ENCODE data around the gene CALU.

Gene CALU

DNA sequence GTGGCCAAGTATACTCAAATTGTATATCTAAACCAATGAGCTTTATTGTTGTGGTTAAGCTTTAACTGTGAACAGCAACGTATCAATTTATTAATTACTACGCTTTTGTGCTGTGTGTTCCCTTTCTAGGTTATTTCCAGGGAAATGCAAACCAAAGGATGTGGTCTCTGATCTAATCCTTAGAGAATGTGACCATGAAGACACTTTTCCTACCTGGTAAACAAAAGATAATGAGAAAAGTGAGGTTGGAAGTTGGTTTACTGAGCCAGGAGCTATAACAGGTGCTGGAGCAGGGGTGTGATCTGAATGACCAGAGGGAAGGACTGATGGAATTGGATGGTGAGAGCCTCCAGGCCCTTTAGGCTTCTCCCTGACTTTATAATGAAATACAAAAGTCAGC lies 25.4 kb upstream of the CALU start:
- H3K79me2 ChIP-seq (ENCODE audit: insufficient read depth, low read length), result no peaks in the 10 kb centered on the region
- no peaks in the 10 kb centered on the region for H3K9me3 ChIP-seq (ENCODE audit: insufficient read depth, low read length)
- no peaks in the 10 kb centered on the region for H3K27me3 ChIP-seq (ENCODE audit: low read length)

DNA sequence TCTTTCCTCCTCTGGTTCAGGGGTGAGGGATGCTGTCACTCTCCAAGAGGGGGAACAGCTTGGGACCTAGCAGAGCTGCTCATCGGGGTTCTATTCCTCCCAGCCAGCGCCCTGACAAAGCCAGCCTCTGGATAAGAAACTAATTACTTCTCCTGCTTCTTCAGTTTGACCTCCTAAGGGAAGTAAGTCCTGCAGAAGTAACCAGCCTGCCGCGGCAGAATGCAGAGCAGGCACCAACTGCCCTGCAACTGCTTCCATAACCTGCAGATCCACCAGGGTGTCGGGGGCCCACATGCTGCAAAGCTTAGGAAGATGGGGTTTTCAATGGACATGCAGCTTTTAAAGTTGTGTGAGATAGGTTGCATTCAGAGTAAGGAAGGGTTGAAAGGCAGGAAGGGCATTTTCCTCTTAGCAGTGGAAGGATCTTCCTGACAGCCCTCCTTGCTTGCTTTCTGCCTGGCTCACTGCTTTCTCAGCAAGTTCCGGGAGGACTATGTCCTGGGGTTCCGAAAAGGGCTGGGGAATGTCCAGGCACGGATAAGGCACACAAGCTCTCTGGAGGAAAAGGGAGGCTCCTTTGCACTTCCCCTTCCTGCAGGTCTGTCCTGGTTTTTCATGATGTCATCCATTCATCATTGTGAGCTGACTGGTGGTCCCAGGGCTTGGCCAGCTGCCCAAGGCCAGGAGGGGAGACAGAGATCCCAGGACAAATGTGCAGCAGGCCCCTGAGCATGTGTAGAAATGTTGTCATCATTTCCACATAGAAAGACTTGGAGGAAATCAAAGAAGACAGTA lies 24.3 kb upstream of the CALU start:
- Histone ChIP-seq H3K4me2 (ENCODE audit: low read depth, low read length, poor library complexity, severe bottlenecking) (no peak overlapping the region), H3K79me2 (ENCODE audit: insufficient read depth, low read length) (no peaks in the 10 kb centered on the region), H3K9me2 (replicated peaks; ENCODE audit: insufficient read depth, low read length) (no peaks in the 10 kb centered on the region), H3F3A (ENCODE audit: insufficient read depth) (no peaks in the 10 kb centered on the region), H3K4me3 (ENCODE audit: insufficient read depth, low read length, poor library complexity, severe bottlenecking) (no peak overlapping the region), H4K20me1 (ENCODE audit: low read depth, low read length) (no peaks in the 10 kb centered on the region), H3K27ac (ENCODE audit: low read depth, low read length) (no peak overlapping the region), H3K36me3 (ENCODE audit: low read length) (no peaks in the 10 kb centered on the region), H3K27me3 (ENCODE audit: low read length) (no peaks in the 10 kb centered on the region), H2AFZ (ENCODE audit: low read depth, low read length, severe bottlenecking) (no peak overlapping the region), H3K9me3 (ENCODE audit: insufficient read depth, low read length) (no peaks in the 10 kb centered on the region), H3K9ac (ENCODE audit: low read length) (no peak overlapping the region)
- TF ChIP-seq, protein P1, sequence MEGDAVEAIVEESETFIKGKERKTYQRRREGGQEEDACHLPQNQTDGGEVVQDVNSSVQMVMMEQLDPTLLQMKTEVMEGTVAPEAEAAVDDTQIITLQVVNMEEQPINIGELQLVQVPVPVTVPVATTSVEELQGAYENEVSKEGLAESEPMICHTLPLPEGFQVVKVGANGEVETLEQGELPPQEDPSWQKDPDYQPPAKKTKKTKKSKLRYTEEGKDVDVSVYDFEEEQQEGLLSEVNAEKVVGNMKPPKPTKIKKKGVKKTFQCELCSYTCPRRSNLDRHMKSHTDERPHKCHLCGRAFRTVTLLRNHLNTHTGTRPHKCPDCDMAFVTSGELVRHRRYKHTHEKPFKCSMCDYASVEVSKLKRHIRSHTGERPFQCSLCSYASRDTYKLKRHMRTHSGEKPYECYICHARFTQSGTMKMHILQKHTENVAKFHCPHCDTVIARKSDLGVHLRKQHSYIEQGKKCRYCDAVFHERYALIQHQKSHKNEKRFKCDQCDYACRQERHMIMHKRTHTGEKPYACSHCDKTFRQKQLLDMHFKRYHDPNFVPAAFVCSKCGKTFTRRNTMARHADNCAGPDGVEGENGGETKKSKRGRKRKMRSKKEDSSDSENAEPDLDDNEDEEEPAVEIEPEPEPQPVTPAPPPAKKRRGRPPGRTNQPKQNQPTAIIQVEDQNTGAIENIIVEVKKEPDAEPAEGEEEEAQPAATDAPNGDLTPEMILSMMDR (IDR thresholded peaks at IDR 0.05; ENCODE audit: insufficient read depth, low read length, poor library complexity, severe bottlenecking), result no peak
- TF ChIP-seq EZH2phosphoT487 (conservative IDR thresholded peaks at IDR 0.05; ENCODE audit: low read length), result no peak

More for the DNA sequence above, 25.4 kb upstream of the CALU start:
- no peaks in the 10 kb centered on the region for H3F3A ChIP-seq (ENCODE audit: insufficient read depth)
- H2AFZ ChIP-seq (ENCODE audit: low read depth, low read length, severe bottlenecking), result no peak overlapping the region
- H3K9ac ChIP-seq (ENCODE audit: low read length), result no peak overlapping the region
- no peaks in the 10 kb centered on the region for H4K20me1 ChIP-seq (ENCODE audit: low read depth, low read length)
- no peak overlapping the region for H3K4me3 ChIP-seq (ENCODE audit: insufficient read depth, low read length, poor library complexity, severe bottlenecking)
- H3K27ac ChIP-seq (ENCODE audit: low read depth, low read length), result no peak overlapping the region
- H3K4me2 ChIP-seq (ENCODE audit: low read depth, low read length, poor library complexity, severe bottlenecking), result no peak overlapping the region
- no peaks in the 10 kb centered on the region for H3K9me2 ChIP-seq (replicated peaks; ENCODE audit: insufficient read depth, low read length)
- TF ChIP-seq, protein P1 (IDR thresholded peaks at IDR 0.05; ENCODE audit: insufficient read depth, low read length, poor library complexity, severe bottlenecking), result no peak
- TF ChIP-seq EZH2phosphoT487 (conservative IDR thresholded peaks at IDR 0.05; ENCODE audit: low read length), result no peak
- no peaks in the 10 kb centered on the region for H3K36me3 ChIP-seq (ENCODE audit: low read length)

DNA sequence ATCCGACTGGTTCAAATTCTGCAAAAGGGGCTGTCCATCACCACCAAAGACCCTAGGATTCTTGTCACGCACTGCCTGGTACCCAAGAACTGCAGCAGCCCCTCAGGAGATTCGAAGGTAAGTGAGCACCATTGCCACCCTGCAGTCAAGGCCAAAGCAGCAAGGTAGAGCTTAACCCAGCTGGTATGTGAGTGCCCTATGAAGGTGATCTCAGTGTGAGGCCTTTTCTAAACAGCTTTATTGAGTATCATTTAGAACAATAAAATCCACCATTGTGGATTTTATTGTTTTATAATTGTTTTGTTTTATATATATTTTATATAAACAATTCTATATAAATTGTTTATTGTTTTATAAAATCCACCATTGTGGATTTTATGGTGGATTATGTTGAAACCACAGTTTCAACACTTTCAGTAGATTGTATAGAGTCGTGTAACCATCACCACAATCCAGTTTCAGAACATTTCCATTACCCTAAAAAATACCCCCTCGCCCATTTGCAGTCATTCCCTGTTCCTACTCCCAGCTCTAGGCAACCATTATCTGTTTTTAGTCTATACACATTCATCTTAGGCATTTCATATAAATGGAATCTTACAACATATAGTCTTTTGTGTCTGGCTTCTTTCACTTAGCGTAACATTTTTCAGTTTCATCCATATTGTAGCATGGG lies 20.1 kb upstream of the CALU start:
- Histone ChIP-seq H3K9me2 (replicated peaks; ENCODE audit: insufficient read depth, low read length) (no peaks in the 10 kb centered on the region), H2AFZ (ENCODE audit: low read depth, low read length, severe bottlenecking) (no peak overlapping the region), H3K4me3 (ENCODE audit: insufficient read depth, low read length, poor library complexity, severe bottlenecking) (no peak overlapping the region), H4K20me1 (ENCODE audit: low read depth, low read length) (no peaks in the 10 kb centered on the region), H3F3A (ENCODE audit: insufficient read depth) (no peaks in the 10 kb centered on the region), H3K36me3 (ENCODE audit: low read length) (no peaks in the 10 kb centered on the region), H3K27ac (ENCODE audit: low read depth, low read length) (no peak overlapping the region), H3K9me3 (ENCODE audit: insufficient read depth, low read length) (no peaks in the 10 kb centered on the region), H3K27me3 (ENCODE audit: low read length) (no peaks in the 10 kb centered on the region), H3K79me2 (ENCODE audit: insufficient read depth, low read length) (no peaks in the 10 kb centered on the region), H3K4me2 (ENCODE audit: low read depth, low read length, poor library complexity, severe bottlenecking) (no peak overlapping the region), H3K9ac (ENCODE audit: low read length) (no peak overlapping the region)
- TF ChIP-seq, protein P1 (IDR thresholded peaks at IDR 0.05; ENCODE audit: insufficient read depth, low read length, poor library complexity, severe bottlenecking), result no peak
- no peak for TF ChIP-seq EZH2phosphoT487 (conservative IDR thresholded peaks at IDR 0.05; ENCODE audit: low read length)

Data from SU-DHL-6 (cell line).